Body of pancreas (tissue), 4 donors: ENCODE measurements around the gene PICK1. TPM values are rescaled to one million over a fixed set of nuclear protein-coding genes. Genes with fewer than 3 reads are reported as not detected.
A peak's percentile ranks its signal among the peaks of the same experiment; 100 is the strongest.

ENCODE experiments used
- ATAC-seq: fragments of 150-250 bp; one replicate; pipeline ENCODE4 v1.9.1; 2016
- DNase-seq, 4 donors: peaks; one replicate each; pipeline ENCODE4 v3.0.0-alpha.2; 2019
- H3K27ac ChIP-seq, 4 donors: fragments of 200-600 bp; sonication (generic); 1 replicate in 3 of 4; 2 replicates in 1 of 4; pipeline versions ENCODE4 v1.5.1 to v1.6.1; 2016 to 2019; ENCODE audit warnings: mild to moderate bottlenecking in 1 of 4, mixed read lengths in 1 of 4, moderate library complexity in 1 of 4
- H3K27me3 ChIP-seq, 2 donors: fragments of 200-600 bp; sonication (generic); one replicate each; pipeline ENCODE4 v1.6.0; 2016; ENCODE audit warnings: mild to moderate bottlenecking in 1 of 2
- H3K36me3 ChIP-seq, 2 donors: fragments of 200-600 bp; sonication (generic); replicated peaks in 1 of 2; 2 replicates each; pipeline ENCODE4 v1.5.1; 2016; ENCODE audit warnings: low read depth in 2 of 2; ENCODE audit not compliant: insufficient read depth in 1 of 2
- H3K4me1 ChIP-seq: fragments of 200-600 bp; sonication (generic); one replicate; pipeline ENCODE4 v1.6.0; 2016
- H3K4me3 ChIP-seq, 2 donors: fragments of 200-600 bp; sonication (generic); 1 replicate in 1 of 2; 2 replicates in 1 of 2; pipeline ENCODE4 v1.5.1; 2016 to 2019
- H3K9me3 ChIP-seq, 3 donors: fragments of 200-600 bp; sonication (generic); 1 replicate in 2 of 3; 2 replicates in 1 of 3; pipeline ENCODE4 v1.5.1; 2016
- CTCF ChIP-seq, 7 experiments: fragments of 450-650 bp in 4 of 7; fragments of 200-600 bp in 3 of 7; sonication (generic) in 3 of 7; IDR thresholded peaks; one replicate each; pipeline ENCODE4 v1.5.1; 2016 to 2019; ENCODE audit warnings: antibody characterized with exemption in 7 of 7
- POLR2A ChIP-seq, 3 donors: fragments of 450-650 bp; IDR thresholded peaks; one replicate each; pipeline ENCODE4 v1.6.1; 2016; ENCODE audit warnings: antibody characterized with exemption in 3 of 3, mild to moderate bottlenecking in 2 of 3
- WGBS, 2 donors: methylation state at CpG; one replicate each; pipeline ENCODE4 v1.1.5; 2017; 5-methylcytosine and 5-hydroxymethylcytosine counted together
- intact Hi-C: fragments of 100-400 bp; cut with DNase I; formaldehyde crosslinking; loops from one replicate; pipeline ENCODE4 v1.15.1; 2023
- total RNA-seq, 2 donors: library from RNA; depleted of rRNA; stranded (reverse); fragments of >200 nt; gene quantifications; one replicate each; pipeline ENCODE4 v1.1.0, GENCODE V29; 2016

The PICK1 gene
- total RNA-seq, 2 donors from 2014 or later = 39.7 to 52.4 TPM

GRCh38 chr22:38051261-38051660, 5.9 kb upstream of the PICK1 start:
- intact Hi-C loops = no loop called here
- no peak overlapping the region for H3K27ac ChIP-seq
- 67 to 72% methylated on average over 8 of the region's 8 CpGs for WGBS, 2 donors

DNA sequence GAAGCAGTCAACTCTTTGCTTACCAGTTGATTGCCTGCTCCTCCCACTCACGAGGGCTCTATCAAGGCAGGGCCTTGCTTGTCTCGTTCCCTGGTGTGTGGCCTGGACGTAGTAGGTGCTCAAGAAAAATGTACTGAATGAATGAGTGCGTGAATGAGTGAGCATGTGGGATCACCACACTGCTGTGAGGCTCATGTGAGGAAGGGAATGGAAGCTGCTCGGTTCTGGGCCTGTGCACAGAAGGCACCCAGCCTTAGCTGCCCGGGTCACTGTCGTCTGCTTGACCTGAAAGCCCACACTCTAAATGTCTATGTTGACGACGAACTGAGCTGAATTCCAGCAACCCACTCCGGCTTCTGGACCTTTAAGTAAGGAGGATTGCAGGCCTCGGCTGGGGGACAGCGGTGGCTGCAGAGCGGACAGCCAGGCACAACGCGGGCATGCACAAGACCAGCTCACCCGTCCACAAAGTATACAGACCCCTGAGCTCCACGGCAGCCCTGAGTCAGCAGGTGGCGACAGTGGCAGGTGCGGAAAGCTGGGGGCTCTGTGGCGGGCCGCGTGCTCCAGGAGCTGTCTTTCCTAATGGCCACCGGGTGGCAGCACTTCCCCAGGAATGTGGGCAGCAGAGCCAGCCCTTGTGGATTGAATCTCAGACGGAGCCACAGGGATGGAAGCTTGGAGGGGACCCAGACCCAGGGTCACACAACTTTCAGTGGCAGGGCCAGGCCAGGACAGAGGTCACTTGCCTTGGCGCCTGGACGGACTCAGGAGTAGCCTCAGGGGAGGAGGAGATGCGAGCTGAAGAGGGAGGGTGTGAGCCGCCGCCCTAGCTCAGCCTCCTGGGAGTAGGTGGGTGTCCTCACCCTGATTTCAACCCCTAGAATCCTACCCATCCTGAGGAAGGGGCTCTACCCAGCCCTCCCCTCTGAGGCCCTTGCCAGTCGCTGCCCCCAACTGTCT, 5.0 kb upstream of the PICK1 start:
- DNase-seq = peak; percentile 83 to 89 (median 86)
- peak; percentile 86 to 96 (median 91) for TF ChIP-seq CTCF (IDR thresholded peaks at IDR 0.05)
- no peak for TF ChIP-seq POLR2A (IDR thresholded peaks at IDR 0.05)
- Histone ChIP-seq H3K27ac (no peak overlapping the region), H3K36me3 (no peaks in the 10 kb centered on the region), H3K4me3 (no peak overlapping the region), H3K4me1 (peaks cover 14% of the 10 kb centered on the region), H3K9me3 (no peaks in the 10 kb centered on the region), H3K27me3 (no peaks in the 10 kb centered on the region)
- 28 to 47% methylated on average over 14 to 30 of the region's 30 CpGs for WGBS, 2 donors
- intact Hi-C loops = no loop called here
- peak; percentile 64 for ATAC-seq

More at GRCh38 chr22:38051261-38051660, 5.9 kb upstream of the PICK1 start:
- peaks cover 7% of the 10 kb centered on the region for H3K4me1 ChIP-seq
- TF ChIP-seq POLR2A (IDR thresholded peaks at IDR 0.05) (no peak), CTCF (IDR thresholded peaks at IDR 0.05) (no peak)
- no peaks in the 10 kb centered on the region for H3K9me3 ChIP-seq
- no peaks in the 10 kb centered on the region for H3K27me3 ChIP-seq
- DNase-seq (no peak), ATAC-seq (no peak)
- no peak overlapping the region for H3K4me3 ChIP-seq
- H3K36me3 ChIP-seq = no peaks in the 10 kb centered on the region

DNA sequence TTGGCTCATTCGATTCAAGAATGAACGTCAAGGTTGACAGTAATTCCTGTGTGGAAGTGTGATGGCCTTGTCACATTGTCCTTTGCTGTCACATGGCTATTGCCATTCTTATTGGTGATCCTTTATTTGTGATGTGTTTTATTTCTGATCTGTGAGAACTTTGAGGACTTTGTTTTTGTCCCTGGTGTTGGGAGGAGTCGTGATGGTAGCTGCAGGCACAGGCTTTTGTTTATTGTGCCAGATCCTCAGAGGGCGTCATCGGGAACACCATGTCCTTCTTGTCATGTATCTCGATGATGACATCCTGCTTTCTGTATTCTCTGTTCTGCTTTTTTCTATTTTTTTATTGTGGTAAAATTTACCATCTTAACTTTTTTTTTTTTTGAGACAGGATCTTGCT, 5.6 kb downstream of the PICK1 start:
- peaks cover 0 to 28% of the 10 kb centered on the region in 2 donors for H3K36me3 ChIP-seq
- no peaks in the 10 kb centered on the region for H3K9me3 ChIP-seq
- 71 to 80% methylated on average over 6 of the region's 6 CpGs for WGBS, 2 donors
- H3K27ac ChIP-seq = peak overlapping the region in 1 of 4 donors; percentile 21
- H3K27me3 ChIP-seq = no peaks in the 10 kb centered on the region
- peaks cover 5% of the 10 kb centered on the region for H3K4me1 ChIP-seq
- no peak overlapping the region for H3K4me3 ChIP-seq
- intact Hi-C loops = no loop called here
- DNase-seq = peak in 1 of 4 donors; percentile 70
- ATAC-seq = no peak
- TF ChIP-seq POLR2A (IDR thresholded peaks at IDR 0.05) (peak in 1 of 3 donors; percentile 16), CTCF (IDR thresholded peaks at IDR 0.05) (no peak)

DNA sequence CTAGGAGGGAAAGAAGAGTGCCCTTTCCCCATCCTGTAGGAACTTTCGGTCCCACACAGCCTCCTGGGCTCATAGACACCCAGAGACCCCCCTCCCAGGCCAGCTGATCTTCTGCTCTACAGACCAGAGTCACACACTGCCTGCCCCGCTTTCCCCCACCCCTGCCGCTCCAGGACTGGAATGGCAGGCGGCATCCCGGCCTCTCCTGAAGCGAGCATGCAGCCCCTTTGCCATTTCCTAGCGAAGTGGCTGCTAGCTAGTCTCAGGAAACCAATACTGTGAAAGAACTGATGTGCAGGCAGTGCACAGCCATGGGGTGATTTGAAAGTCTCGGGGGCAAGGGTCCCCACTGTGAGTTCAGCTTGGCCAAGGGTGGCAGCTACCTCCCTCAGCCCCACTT, 8.3 kb downstream of the PICK1 start:
- H3K36me3 ChIP-seq = peaks cover 0 to 28% of the 10 kb centered on the region in 2 donors
- no peaks in the 10 kb centered on the region for H3K27me3 ChIP-seq
- H3K4me1 ChIP-seq = no peaks in the 10 kb centered on the region
- ATAC-seq (no peak), DNase-seq (no peak)
- intact Hi-C loops = no loop called here
- TF ChIP-seq POLR2A (IDR thresholded peaks at IDR 0.05) (no peak), CTCF (IDR thresholded peaks at IDR 0.05) (no peak)
- no peak overlapping the region for H3K27ac ChIP-seq
- 97 to 98% methylated on average over 8 of the region's 8 CpGs for WGBS, 2 donors
- no peaks in the 10 kb centered on the region for H3K9me3 ChIP-seq
- no peak overlapping the region for H3K4me3 ChIP-seq
